ENCODE data around the gene ADGRV1.

- TF ChIP-seq CTCF (IDR thresholded peaks at IDR 0.05; ENCODE audit: extremely low read depth in 1 of 2, insufficient read depth in 1 of 2, low read depth in 1 of 2, low read length in 2 of 2) (no peak), JUN (IDR thresholded peaks at IDR 0.05; ENCODE audit: borderline replicate concordance, insufficient read depth, insufficient read length, low read depth) (no peak), POLR2A (IDR thresholded peaks at IDR 0.05; ENCODE audit: low read depth, low read length) (no peak)
Observed at GRCh38 chr5:90865180-90865579, 306.6 kb downstream of the ADGRV1 start.
